Kidney tubule cell (primary cell): ENCODE results near the gene ERN1.

Experiments
- DNase-seq: peaks from one replicate; pipeline ENCODE4 v3.0.0-alpha.2; 2018; ENCODE audit warnings: low spot score

Gene ERN1

GRCh38 chr17:64110379-64111152, 19.4 kb downstream of the ERN1 start:
- no peak for DNase-seq

GRCh38 chr17:64109400-64109799, 20.5 kb downstream of the ERN1 start:
- DNase-seq: no peak

GRCh38 chr17:64107500-64108236, 22.3 kb downstream of the ERN1 start:
- no peak for DNase-seq

- no peak for DNase-seq
Observed at GRCh38 chr17:64106918-64107317, 23.0 kb downstream of the ERN1 start.

GRCh38 chr17:64103391-64104364, 26.3 kb downstream of the ERN1 start:
- peak; percentile 61 for DNase-seq

GRCh38 chr17:64102627-64103390, 27.1 kb downstream of the ERN1 start:
- DNase-seq: no peak

- DNase-seq: no peak
Observed at GRCh38 chr17:64099543-64099942, 30.4 kb downstream of the ERN1 start.

- no peak for DNase-seq
Observed at GRCh38 chr17:64097196-64097936, 32.6 kb downstream of the ERN1 start.

GRCh38 chr17:64096037-64096436, 33.9 kb downstream of the ERN1 start:
- no peak for DNase-seq

- peak; percentile 88 for DNase-seq
Observed at GRCh38 chr17:64095144-64095882, 34.6 kb downstream of the ERN1 start.

- DNase-seq: no peak
Observed at GRCh38 chr17:64094412-64094811, 35.5 kb downstream of the ERN1 start.

- DNase-seq: no peak
Observed at GRCh38 chr17:64092952-64093451, 36.9 kb downstream of the ERN1 start.

GRCh38 chr17:64092113-64092512, 37.8 kb downstream of the ERN1 start:
- DNase-seq: no peak

GRCh38 chr17:64091571-64091970, 38.4 kb downstream of the ERN1 start:
- DNase-seq: no peak

- no peak for DNase-seq
Observed at GRCh38 chr17:64091116-64091515, 38.8 kb downstream of the ERN1 start.

GRCh38 chr17:64090144-64090543, 39.8 kb downstream of the ERN1 start:
- no peak for DNase-seq

- no peak for DNase-seq
Observed at GRCh38 chr17:64087252-64088005, 42.5 kb downstream of the ERN1 start.

- no peak for DNase-seq
Observed at GRCh38 chr17:64085650-64086005, 44.3 kb downstream of the ERN1 start.

GRCh38 chr17:64084940-64085649, 44.8 kb downstream of the ERN1 start:
- DNase-seq: no peak
